Liver (tissue), 3 donors: ENCODE results near the gene C2orf92.

Source experiments
- CTCF ChIP-seq: fragments of 150-350 bp; IDR thresholded peaks from 2 replicates; pipeline ENCODE4 v1.5.1; 2017; ENCODE audit warnings: improper control_type of control experiment, low read depth, low read length; ENCODE audit not compliant: missing input control
- FOXA1 ChIP-seq: IDR thresholded peaks from 2 replicates; pipeline ENCODE4 v1.6.1; 2016; ENCODE audit warnings: antibody characterized with exemption
- GABPA ChIP-seq, 2 donors: IDR thresholded peaks in 1 of 2; conservative IDR thresholded peaks in 1 of 2; 2 replicates each; pipeline ENCODE4 v1.6.1; 2016; ENCODE audit warnings: antibody characterized with exemption in 2 of 2, mild to moderate bottlenecking in 1 of 2, moderate library complexity in 1 of 2
- RAD21 ChIP-seq, 2 donors: IDR thresholded peaks; 2 replicates each; pipeline ENCODE4 v1.6.1; 2016; ENCODE audit warnings: antibody characterized with exemption in 2 of 2, mild to moderate bottlenecking in 2 of 2
- REST ChIP-seq: IDR thresholded peaks from 2 replicates; pipeline ENCODE4 v1.6.1; 2016; ENCODE audit warnings: antibody characterized with exemption, mild to moderate bottlenecking
- SP1 ChIP-seq: IDR thresholded peaks from 2 replicates; pipeline ENCODE4 v1.6.1; 2018; ENCODE audit warnings: antibody characterized with exemption, mild to moderate bottlenecking
- donor health status: healthy.
- donor health status: healthy.

GRCh38 chr2:97714950-97715652 is 45.6 kb downstream of the C2orf92 start:
- TF ChIP-seq CTCF: no peak
- no peak for TF ChIP-seq RAD21 (IDR thresholded peaks at IDR 0.05)
- TF ChIP-seq SP1: no peak
- no peak for TF ChIP-seq REST
- TF ChIP-seq GABPA (IDR thresholded peaks at IDR 0.05 in 1 of 2, conservative IDR thresholded peaks at IDR 0.05 in 1 of 2): no peak
- TF ChIP-seq FOXA1: no peak
